ENCODE data around the gene RCOR1. TPM values are rescaled to one million over a fixed set of nuclear protein-coding genes. Genes with fewer than 3 reads are reported as not detected.

RCOR1 gene
- total RNA-seq, 5 donors from 2014 or later (not counting 1 experiment from before 2014, with no cell fraction given): 17.7 to 25.0 (median 18.7) TPM

DNA sequence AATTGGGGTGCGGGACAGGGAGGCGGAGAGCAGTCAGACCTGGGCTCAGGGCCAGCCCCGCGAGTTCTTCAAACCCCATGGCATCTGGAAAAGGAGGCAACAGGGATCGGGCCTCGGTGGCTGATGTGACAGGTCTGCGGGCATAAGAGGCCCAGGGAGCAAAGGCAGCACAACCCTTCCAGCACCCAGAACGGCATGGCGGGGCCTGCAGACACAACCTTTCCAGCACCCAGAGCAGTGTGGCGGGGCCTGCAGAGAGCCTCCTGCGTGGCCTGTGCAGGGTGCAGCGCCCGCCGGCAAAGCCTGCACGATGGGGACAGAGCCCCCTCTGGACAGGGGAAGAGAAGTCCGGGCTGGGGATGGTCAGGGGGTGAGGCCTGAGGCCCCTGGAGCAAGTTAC is 158.6 kb downstream of the RCOR1 start:
- Histone ChIP-seq H3K36me3 (ENCODE audit: control insufficient read depth in 2 of 2, extremely low read depth in 1 of 2, insufficient read depth in 1 of 2, low read length in 1 of 2) (no peaks in the 10 kb centered on the region), H3K27me3 (replicated peaks in 1 of 2; ENCODE audit: control insufficient read depth in 2 of 2, extremely low read depth in 1 of 2, insufficient read depth in 2 of 2, low read length in 1 of 2) (no peaks in the 10 kb centered on the region), H3K9me3 (no peaks in the 10 kb centered on the region), H3K27ac (ENCODE audit: low read length) (no peak overlapping the region), H3K4me3 (ENCODE audit: control insufficient read depth in 1 of 2, extremely low read depth in 1 of 2, low read length in 1 of 2) (no peak overlapping the region), H3K4me1 (ENCODE audit: control insufficient read depth in 1 of 2, extremely low read depth in 1 of 2, insufficient read depth in 2 of 2, low read length in 2 of 2) (no peaks in the 10 kb centered on the region)
- ATAC-seq (replicated peaks in 1 of 4): no peak
- Mint-ChIP-seq H3K4me1 (peaks cover 0 to 1% (median 0%) of the 10 kb centered on the region in 3 donors), H3K27me3 (no peaks in the 10 kb centered on the region), H3K4me3 (no peak overlapping the region), H3K36me3 (no peaks in the 10 kb centered on the region), H3K9me3 (no peaks in the 10 kb centered on the region), H3K27ac (no peak overlapping the region)
- WGBS (ENCODE audit: insufficient coverage): 94% methylated on average over 13 of the region's 16 CpGs
- ChIA-PET CTCF (interaction anchor here in 1 of 2 donors (0.5 kb wide), 1 partner anchor 925 kb away, joined by 3 read pairs; no protein-coding TSS in a partner anchor), POLR2A (no interaction called here)
- DNase-seq: no peak

DNA sequence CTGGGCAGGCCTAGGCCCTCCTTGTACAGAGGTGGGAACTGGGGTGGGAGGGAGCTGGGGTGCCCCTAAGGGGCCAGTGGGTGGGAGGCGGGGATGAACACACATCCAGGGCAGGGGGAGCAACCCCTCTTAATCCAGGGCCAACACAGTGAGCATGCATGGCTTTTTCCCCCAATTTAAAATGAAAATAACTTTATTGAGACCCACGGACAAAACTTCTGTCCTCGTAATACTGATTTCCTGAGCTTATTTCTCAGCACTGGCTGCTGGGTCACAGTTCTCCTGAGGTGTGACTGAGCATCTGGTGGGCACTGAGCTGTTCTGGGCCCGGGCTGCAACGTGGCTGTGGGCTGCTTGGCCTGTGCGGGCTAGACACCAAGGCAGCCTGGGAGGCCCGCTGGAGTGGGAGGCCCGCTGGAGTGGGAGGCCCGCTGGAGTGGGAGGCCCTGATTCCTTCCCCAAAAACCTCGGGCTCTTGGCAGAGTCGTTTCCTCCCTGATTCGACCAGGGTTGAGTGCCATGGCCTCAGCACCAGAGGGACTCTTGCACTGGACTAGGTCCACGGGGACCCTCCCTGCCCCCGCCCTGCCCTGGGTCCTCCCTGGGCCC is 159.9 kb downstream of the RCOR1 start:
- 83% methylated on average over 14 of the region's 14 CpGs for WGBS (ENCODE audit: insufficient coverage)
- no peak overlapping the region for H3K27ac Mint-ChIP-seq
- Histone ChIP-seq H3K36me3 (ENCODE audit: control insufficient read depth in 2 of 2, extremely low read depth in 1 of 2, insufficient read depth in 1 of 2, low read length in 1 of 2) (no peaks in the 10 kb centered on the region), H3K4me1 (ENCODE audit: control insufficient read depth in 1 of 2, extremely low read depth in 1 of 2, insufficient read depth in 2 of 2, low read length in 2 of 2) (no peaks in the 10 kb centered on the region), H3K27ac (ENCODE audit: low read length) (no peak overlapping the region), H3K27me3 (replicated peaks in 1 of 2; ENCODE audit: control insufficient read depth in 2 of 2, extremely low read depth in 1 of 2, insufficient read depth in 2 of 2, low read length in 1 of 2) (no peaks in the 10 kb centered on the region), H3K9me3 (no peaks in the 10 kb centered on the region), H3K4me3 (ENCODE audit: control insufficient read depth in 1 of 2, extremely low read depth in 1 of 2, low read length in 1 of 2) (no peak overlapping the region)
- no peaks in the 10 kb centered on the region for H3K27me3 Mint-ChIP-seq
- no peak for ATAC-seq (replicated peaks in 1 of 4)
- no peak overlapping the region for H3K4me3 Mint-ChIP-seq
- no peak for DNase-seq
- no peaks in the 10 kb centered on the region for H3K9me3 Mint-ChIP-seq
- ChIA-PET CTCF (interaction anchor here in 1 of 2 donors (0.6 kb wide), 1 partner anchor 297 kb away, joined by 4 read pairs; no protein-coding TSS in a partner anchor), POLR2A (interaction anchor here in 1 of 2 donors (0.6 kb wide), 1 partner anchor 38 kb away, joined by 5 read pairs; no protein-coding TSS in a partner anchor)
- H3K36me3 Mint-ChIP-seq: no peaks in the 10 kb centered on the region
- peaks cover 0 to 1% (median 0%) of the 10 kb centered on the region in 3 donors for H3K4me1 Mint-ChIP-seq

DNA sequence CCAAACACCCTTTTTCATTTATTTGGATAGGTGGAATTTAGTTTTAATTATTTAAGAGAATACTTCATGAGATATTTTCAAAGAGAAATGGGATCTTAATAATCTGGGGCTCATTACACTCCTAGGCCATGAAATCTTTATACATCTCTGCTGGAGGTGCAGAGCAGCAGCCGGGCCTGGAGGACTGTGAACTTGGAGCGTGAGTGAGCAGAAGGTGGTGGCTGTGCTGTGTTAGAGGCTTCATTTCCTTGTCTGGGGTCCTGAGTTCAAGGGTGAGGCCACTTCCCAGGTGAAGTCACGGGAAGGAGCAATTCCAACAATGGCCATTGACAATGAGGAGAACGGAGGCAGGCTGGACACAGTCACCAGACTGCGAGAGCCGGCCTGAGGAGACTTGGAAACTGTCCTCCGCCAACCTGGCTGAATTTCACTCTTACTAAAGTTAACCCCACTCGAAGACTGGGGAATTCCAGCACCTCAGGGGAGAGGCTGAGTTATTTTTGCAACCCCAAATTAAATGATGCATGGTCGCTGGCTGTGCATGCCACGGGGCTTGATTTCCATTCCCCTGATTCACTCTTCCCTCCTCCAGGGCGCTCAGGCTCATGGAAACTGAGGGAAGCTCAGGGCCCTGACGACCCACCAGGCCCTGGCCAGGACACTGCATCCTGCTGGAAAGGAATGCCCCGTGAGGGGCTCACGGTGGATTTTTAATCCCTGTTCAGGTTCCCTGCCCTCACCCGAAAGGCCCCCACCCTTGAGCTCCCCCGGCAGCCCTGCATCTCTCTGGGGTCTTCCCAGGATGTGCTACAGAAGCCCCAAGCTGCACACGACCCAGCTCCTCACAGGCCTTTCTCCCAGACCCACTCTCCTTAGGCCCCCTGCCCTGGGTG is 162.2 kb downstream of the RCOR1 start:
- ATAC-seq (replicated peaks in 1 of 4): no peak
- CTCF ChIA-PET: no interaction called here
- Histone ChIP-seq H3K36me3 (ENCODE audit: control insufficient read depth in 2 of 2, extremely low read depth in 1 of 2, insufficient read depth in 1 of 2, low read length in 1 of 2) (no peaks in the 10 kb centered on the region), H3K9me3 (no peaks in the 10 kb centered on the region), H3K4me1 (ENCODE audit: control insufficient read depth in 1 of 2, extremely low read depth in 1 of 2, insufficient read depth in 2 of 2, low read length in 2 of 2) (no peaks in the 10 kb centered on the region), H3K27ac (ENCODE audit: low read length) (no peak overlapping the region), H3K27me3 (replicated peaks in 1 of 2; ENCODE audit: control insufficient read depth in 2 of 2, extremely low read depth in 1 of 2, insufficient read depth in 2 of 2, low read length in 1 of 2) (no peaks in the 10 kb centered on the region), H3K4me3 (ENCODE audit: control insufficient read depth in 1 of 2, extremely low read depth in 1 of 2, low read length in 1 of 2) (no peak overlapping the region)
- Mint-ChIP-seq H3K27ac (no peak overlapping the region), H3K36me3 (no peaks in the 10 kb centered on the region), H3K27me3 (no peaks in the 10 kb centered on the region), H3K9me3 (no peaks in the 10 kb centered on the region), H3K4me3 (no peak overlapping the region), H3K4me1 (peaks cover 0 to 1% (median 0%) of the 10 kb centered on the region in 3 donors)
- POLR2A ChIA-PET: no interaction called here
- 69% methylated on average over 15 of the region's 17 CpGs for WGBS (ENCODE audit: insufficient coverage)
- DNase-seq: no peak

- ChIA-PET CTCF (no interaction called here), POLR2A (no interaction called here)
- H3K4me1 ChIP-seq (ENCODE audit: control insufficient read depth in 1 of 2, extremely low read depth in 1 of 2, insufficient read depth in 2 of 2, low read length in 2 of 2): no peaks in the 10 kb centered on the region
- Mint-ChIP-seq H3K4me3 (no peak overlapping the region), H3K27me3 (peaks cover 0 to 4% of the 10 kb centered on the region in 2 donors), H3K9me3 (no peaks in the 10 kb centered on the region), H3K4me1 (peaks cover 0 to 1% (median 0%) of the 10 kb centered on the region in 3 donors), H3K27ac (no peak overlapping the region), H3K36me3 (no peaks in the 10 kb centered on the region)
- peaks cover 0 to 16% of the 10 kb centered on the region in 2 experiments for H3K27me3 ChIP-seq (replicated peaks in 1 of 2; ENCODE audit: control insufficient read depth in 2 of 2, extremely low read depth in 1 of 2, insufficient read depth in 2 of 2, low read length in 1 of 2)
- ATAC-seq (replicated peaks in 1 of 4) (no peak), DNase-seq (no peak)
- H3K9me3 ChIP-seq: no peaks in the 10 kb centered on the region
- 100% methylated on average over 5 of the region's 11 CpGs for WGBS (ENCODE audit: insufficient coverage)
- H3K27ac ChIP-seq (ENCODE audit: low read length): no peak overlapping the region
- no peaks in the 10 kb centered on the region for H3K36me3 ChIP-seq (ENCODE audit: control insufficient read depth in 2 of 2, extremely low read depth in 1 of 2, insufficient read depth in 1 of 2, low read length in 1 of 2)
- no peak overlapping the region for H3K4me3 ChIP-seq (ENCODE audit: control insufficient read depth in 1 of 2, extremely low read depth in 1 of 2, low read length in 1 of 2)
These were observed 165.2 kb downstream of the RCOR1 start for GRCh38 chr14:102757646-102758045.

- no peaks in the 10 kb centered on the region for H3K36me3 Mint-ChIP-seq
- no CpG with 5 or more reads among the region's 5 CpGs for WGBS (ENCODE audit: insufficient coverage)
- no peaks in the 10 kb centered on the region for H3K9me3 Mint-ChIP-seq
- ATAC-seq (replicated peaks in 1 of 4) (no peak), DNase-seq (no peak)
- Histone ChIP-seq H3K36me3 (ENCODE audit: control insufficient read depth in 2 of 2, extremely low read depth in 1 of 2, insufficient read depth in 1 of 2, low read length in 1 of 2) (no peaks in the 10 kb centered on the region), H3K27ac (ENCODE audit: low read length) (no peak overlapping the region), H3K4me3 (ENCODE audit: control insufficient read depth in 1 of 2, extremely low read depth in 1 of 2, low read length in 1 of 2) (no peak overlapping the region), H3K9me3 (no peaks in the 10 kb centered on the region), H3K4me1 (ENCODE audit: control insufficient read depth in 1 of 2, extremely low read depth in 1 of 2, insufficient read depth in 2 of 2, low read length in 2 of 2) (no peaks in the 10 kb centered on the region), H3K27me3 (replicated peaks in 1 of 2; ENCODE audit: control insufficient read depth in 2 of 2, extremely low read depth in 1 of 2, insufficient read depth in 2 of 2, low read length in 1 of 2) (peaks cover 0 to 16% of the 10 kb centered on the region in 2 experiments)
- CTCF ChIA-PET: no interaction called here
- peaks cover 0 to 1% (median 0%) of the 10 kb centered on the region in 3 donors for H3K4me1 Mint-ChIP-seq
- H3K27me3 Mint-ChIP-seq: peaks cover 0 to 4% of the 10 kb centered on the region in 2 donors
- H3K27ac Mint-ChIP-seq: no peak overlapping the region
- H3K4me3 Mint-ChIP-seq: no peak overlapping the region
- POLR2A ChIA-PET: no interaction called here
These were observed 165.6 kb downstream of the RCOR1 start for GRCh38 chr14:102758087-102758486.

GRCh38 chr14:102759456-102760187 is 167.2 kb downstream of the RCOR1 start:
- Histone ChIP-seq H3K27me3 (replicated peaks in 1 of 2; ENCODE audit: control insufficient read depth in 2 of 2, extremely low read depth in 1 of 2, insufficient read depth in 2 of 2, low read length in 1 of 2) (peaks cover 0 to 21% of the 10 kb centered on the region in 2 experiments), H3K4me3 (ENCODE audit: control insufficient read depth in 1 of 2, extremely low read depth in 1 of 2, low read length in 1 of 2) (no peak overlapping the region), H3K36me3 (ENCODE audit: control insufficient read depth in 2 of 2, extremely low read depth in 1 of 2, insufficient read depth in 1 of 2, low read length in 1 of 2) (no peaks in the 10 kb centered on the region), H3K4me1 (ENCODE audit: control insufficient read depth in 1 of 2, extremely low read depth in 1 of 2, insufficient read depth in 2 of 2, low read length in 2 of 2) (no peaks in the 10 kb centered on the region), H3K9me3 (no peaks in the 10 kb centered on the region), H3K27ac (ENCODE audit: low read length) (no peak overlapping the region)
- Mint-ChIP-seq H3K27me3 (peaks cover 0 to 4% of the 10 kb centered on the region in 2 donors), H3K4me3 (no peak overlapping the region), H3K9me3 (no peaks in the 10 kb centered on the region), H3K27ac (no peak overlapping the region), H3K36me3 (no peaks in the 10 kb centered on the region), H3K4me1 (no peaks in the 10 kb centered on the region)
- ChIA-PET POLR2A (interaction anchor here in 1 of 2 donors (0.7 kb wide), 1 partner anchor 30 kb away, joined by 3 read pairs; no protein-coding TSS in a partner anchor), CTCF (no interaction called here)
- ATAC-seq (replicated peaks in 1 of 4) (no peak), DNase-seq (no peak)
- WGBS (ENCODE audit: insufficient coverage): 67% methylated on average over 4 of the region's 10 CpGs

All from T-cell (primary cell).